H1 (cell line): ENCODE measurements around the gene WSCD1. TPM values are rescaled to one million over a fixed set of nuclear protein-coding genes. Genes with fewer than 3 reads are reported as not detected.

Experiments used
- CTCF ChIA-PET: fragments of 300-600 bp; sonication (Branson Sonifier 250); formaldehyde crosslinking; loops from one replicate; lab custom pipeline; 2021; ENCODE audit not compliant: partially characterized antibody; lab: Charles Lee
- POLR2A ChIA-PET: fragments of 300-600 bp; sonication (Branson Sonifier 250); formaldehyde crosslinking; loops from one replicate; lab custom pipeline; 2021; ENCODE audit warnings: inconsistent platforms; ENCODE audit not compliant: partially characterized antibody; lab: Charles Lee
- DNase-seq, 2 experiments: peaks; one replicate each; pipeline versions ENCODE4 v3.0.0 to v3.0.0-alpha.2; 2010 to 2022; ENCODE audit warnings: low spot score in 2 of 2, low read depth in 1 of 2, mixed read lengths in 1 of 2
- FAIRE-seq: peaks from 2 replicates; lab custom pipeline; 2011; peaks lifted over from hg19 to GRCh38; lab: Jason Lieb, UNC
- H2AFZ ChIP-seq: 2 replicates; pipeline ENCODE4 v1.8.1; 2012; ENCODE audit warnings: low read length, inconsistent platforms
- H2AK5ac ChIP-seq: 2 replicates; pipeline ENCODE4 v1.6.1; 2013; ENCODE audit warnings: low read depth, low read length
- H2BK120ac ChIP-seq: replicated peaks from 2 replicates; pipeline ENCODE3; 2013; ENCODE audit warnings: low read depth, low read length, inconsistent platforms
- H2BK12ac ChIP-seq: 2 replicates; pipeline ENCODE4 v1.6.1; 2013; ENCODE audit warnings: low read depth, low read length
- H2BK15ac ChIP-seq: 2 replicates; pipeline ENCODE4 v1.6.1; 2013; ENCODE audit warnings: low read length
- H2BK20ac ChIP-seq: 2 replicates; pipeline ENCODE4 v1.6.1; 2013; ENCODE audit warnings: low read length
- H2BK5ac ChIP-seq: 2 replicates; pipeline ENCODE4 v1.6.1; 2013; ENCODE audit warnings: low read depth, low read length
- H3K14ac ChIP-seq: 2 replicates; pipeline ENCODE4 v1.6.1; 2013; ENCODE audit warnings: inconsistent platforms; ENCODE audit not compliant: insufficient read length
- H3K18ac ChIP-seq: 2 replicates; pipeline ENCODE4 v1.6.1; 2013; ENCODE audit warnings: low read length; ENCODE audit errors: extremely low read depth
- H3K23ac ChIP-seq: 2 replicates; pipeline ENCODE4 v1.6.1; 2013; ENCODE audit warnings: inconsistent platforms; ENCODE audit not compliant: insufficient read length
- H3K23me2 ChIP-seq: 2 replicates; pipeline ENCODE4 v1.6.1; 2013; ENCODE audit warnings: low read depth, low read length
- H3K27ac ChIP-seq: 2 replicates; pipeline ENCODE4 v1.6.1; 2011; ENCODE audit warnings: low read depth, low read length, inconsistent platforms
- H3K27me3 ChIP-seq, 4 experiments: replicated peaks in 1 of 4; 1 replicate in 1 of 4; 2 replicates in 3 of 4; pipeline versions ENCODE4 v1.6.1 to v1.8.1; 2011 to 2013; ENCODE audit warnings: low read length in 3 of 4, mild to moderate bottlenecking in 3 of 4, inconsistent platforms in 2 of 4, mixed read lengths in 2 of 4, moderate library complexity in 1 of 4; ENCODE audit not compliant: control insufficient read depth in 3 of 4, insufficient read depth in 3 of 4; ENCODE audit errors: extremely low read depth in 1 of 4
- H3K36me3 ChIP-seq, 4 experiments: 2 replicates each; pipeline versions ENCODE4 v1.6.1 to v1.8.1; 2011 to 2013; ENCODE audit warnings: mild to moderate bottlenecking in 4 of 4, low read length in 3 of 4, moderate library complexity in 2 of 4, control low read depth in 1 of 4, inconsistent platforms in 1 of 4; ENCODE audit not compliant: insufficient read depth in 4 of 4, control insufficient read depth in 2 of 4
- H3K4ac ChIP-seq: replicated peaks from 2 replicates; pipeline ENCODE3; 2013; ENCODE audit warnings: low read length, low read depth, mixed read lengths, inconsistent platforms; ENCODE audit not compliant: insufficient read length
- H3K4me1 ChIP-seq, 4 experiments: replicated peaks in 1 of 4; 1 replicate in 1 of 4; 2 replicates in 3 of 4; pipeline versions ENCODE4 v1.6.1 to v1.8.1; 2011 to 2013; ENCODE audit warnings: low read length in 3 of 4, inconsistent platforms in 2 of 4, mixed read lengths in 1 of 4; ENCODE audit not compliant: insufficient read depth in 4 of 4, control insufficient read depth in 3 of 4
- H3K4me2 ChIP-seq, 2 experiments: 2 replicates each; pipeline versions ENCODE4 v1.6.1 to v1.8.1; 2011 to 2013; ENCODE audit warnings: low read depth in 2 of 2, low read length in 2 of 2, control low read depth in 1 of 2, inconsistent platforms in 1 of 2, mild to moderate bottlenecking in 1 of 2; ENCODE audit not compliant: insufficient read depth in 1 of 2
- H3K4me3 ChIP-seq, 4 experiments: fragments of 200-600, 300-600 bp in 1 of 4; sonication (generic), shearing (Covaris generic), sonication (Bioruptor Twin) in 1 of 4; 2 replicates each; pipeline versions ENCODE4 v1.5.1 to v1.8.1; 2011 to 2016; ENCODE audit warnings: low read length in 4 of 4, low read depth in 3 of 4, control low read depth in 2 of 4, inconsistent platforms in 2 of 4, mild to moderate bottlenecking in 2 of 4, mixed read lengths in 1 of 4, moderate library complexity in 1 of 4; ENCODE audit not compliant: insufficient read depth in 2 of 4; ENCODE audit errors: extremely low read depth in 1 of 4
- H3K56ac ChIP-seq: replicated peaks from 2 replicates; pipeline ENCODE3; 2013; ENCODE audit warnings: low read depth, mild to moderate bottlenecking, mixed read lengths, low read length, inconsistent platforms; ENCODE audit not compliant: insufficient read length
- H3K79me1 ChIP-seq: 2 replicates; pipeline ENCODE4 v1.6.1; 2013; ENCODE audit warnings: low read depth, low read length, control low read depth
- H3K79me2 ChIP-seq, 2 experiments: 2 replicates each; pipeline versions ENCODE4 v1.6.1 to v1.8.1; 2012 to 2013; ENCODE audit warnings: low read length in 2 of 2, mild to moderate bottlenecking in 2 of 2, inconsistent platforms in 1 of 2; ENCODE audit not compliant: insufficient read depth in 2 of 2, control insufficient read depth in 1 of 2
- H3K9ac ChIP-seq, 4 experiments: replicated peaks in 1 of 4; 1 replicate in 1 of 4; 2 replicates in 3 of 4; pipeline versions ENCODE4 v1.6.1 to v1.8.1; 2011 to 2013; ENCODE audit warnings: low read depth in 3 of 4, low read length in 3 of 4, control low read depth in 2 of 4, mild to moderate bottlenecking in 2 of 4, moderate library complexity in 2 of 4, inconsistent platforms in 1 of 4; ENCODE audit errors: extremely low read depth in 1 of 4
- H3K9me3 ChIP-seq, 2 experiments: 2 replicates each; pipeline versions ENCODE4 v1.6.1 to v1.8.1; 2012 to 2013; ENCODE audit warnings: mild to moderate bottlenecking in 2 of 2, moderate library complexity in 2 of 2, control low read depth in 1 of 2, inconsistent platforms in 1 of 2, low read depth in 1 of 2, low read length in 1 of 2, mixed read lengths in 1 of 2; ENCODE audit not compliant: insufficient read depth in 2 of 2
- H4K20me1 ChIP-seq, 2 experiments: replicated peaks in 1 of 2; 2 replicates each; pipeline versions ENCODE3 to v1.8.1; 2011 to 2013; ENCODE audit warnings: inconsistent platforms in 2 of 2, low read length in 2 of 2, mild to moderate bottlenecking in 1 of 2; ENCODE audit not compliant: insufficient read depth in 2 of 2, control insufficient read depth in 1 of 2
- H4K5ac ChIP-seq: 2 replicates; pipeline ENCODE4 v1.6.1; 2013; ENCODE audit warnings: low read length, low read depth, mixed read lengths, inconsistent platforms; ENCODE audit not compliant: insufficient read length
- H4K8ac ChIP-seq: 2 replicates; pipeline ENCODE4 v1.8.0; 2013; ENCODE audit warnings: mild to moderate bottlenecking, moderate library complexity, low read length, inconsistent platforms; ENCODE audit not compliant: insufficient read depth; ENCODE audit errors: extremely low read depth
- H4K91ac ChIP-seq: replicated peaks from 2 replicates; pipeline ENCODE3; 2013; ENCODE audit warnings: low read length, mixed read lengths, inconsistent platforms; ENCODE audit not compliant: insufficient read length
- BACH1 ChIP-seq: IDR thresholded peaks from 2 replicates; pipeline ENCODE4 v1.6.1; 2012; ENCODE audit warnings: low read length, improper control_type of control experiment
- BRCA1 ChIP-seq: IDR thresholded peaks from 2 replicates; pipeline ENCODE4 v1.6.1; 2012; ENCODE audit warnings: low read depth, low read length, improper control_type of control experiment
- CEBPB ChIP-seq: IDR thresholded peaks from 2 replicates; pipeline ENCODE4 v1.6.1; 2012; ENCODE audit warnings: low read depth, low read length
- CHD1 ChIP-seq: IDR thresholded peaks from 2 replicates; pipeline ENCODE4 v1.6.1; 2012; ENCODE audit warnings: low read depth, low read length, improper control_type of control experiment
- CTBP2 ChIP-seq: IDR thresholded peaks from 2 replicates; pipeline ENCODE4 v1.7.0; 2011; ENCODE audit warnings: borderline replicate concordance, mild to moderate bottlenecking, moderate library complexity, mixed read lengths, low read length; ENCODE audit not compliant: insufficient read depth, insufficient read length
- KDM5A ChIP-seq: fragments of 200-600 bp; IDR thresholded peaks from 2 replicates; pipeline ENCODE4 v1.7.1; 2012; ENCODE audit warnings: mild to moderate bottlenecking, low read length, inconsistent platforms, mixed read lengths
- POU5F1 ChIP-seq: IDR thresholded peaks from 2 replicates; pipeline ENCODE4 v1.6.1; 2011; ENCODE audit warnings: low read depth, mild to moderate bottlenecking, low read length, moderate library complexity
- SIN3A ChIP-seq, 2 experiments: IDR thresholded peaks in 1 of 2; conservative IDR thresholded peaks in 1 of 2; 2 replicates each; pipeline ENCODE4 v1.6.1; 2011 to 2012; ENCODE audit warnings: low read length in 2 of 2, improper control_type of control experiment in 1 of 2, low read depth in 1 of 2, mild to moderate bottlenecking in 1 of 2
- SIRT6 ChIP-seq: IDR thresholded peaks from one replicate; pipeline ENCODE4 v1.7.1; 2012; ENCODE audit warnings: low read length, inconsistent platforms
- SP2 ChIP-seq: IDR thresholded peaks from 2 replicates; pipeline ENCODE4 v1.6.1; 2012; ENCODE audit warnings: mild to moderate bottlenecking, low read length, inconsistent platforms
- SP4 ChIP-seq: IDR thresholded peaks from 2 replicates; pipeline ENCODE4 v1.6.1; 2012; ENCODE audit warnings: low read length, inconsistent platforms
- TAF7 ChIP-seq: optimal IDR thresholded peaks from 2 replicates; pipeline ENCODE3; 2011; ENCODE audit warnings: low read depth, mild to moderate bottlenecking, inconsistent platforms, low read length, moderate library complexity, borderline replicate concordance
- TCF12 ChIP-seq: IDR thresholded peaks from 2 replicates; pipeline ENCODE4 v1.6.1; 2011; ENCODE audit warnings: low read depth, mild to moderate bottlenecking, low read length
- WGBS, 2 experiments: shearing (Covaris generic) in 1 of 2; methylation state at CpG; one replicate each; pipeline versions ENCODE4 v1.1.6 to v1.1.7; 2013 to 2015; ENCODE audit warnings: low lambda C conversion rate in 2 of 2, mixed read lengths in 2 of 2, inconsistent platforms in 1 of 2, low coverage in 1 of 2, missing lambda C conversion rate in 1 of 2; ENCODE audit not compliant: insufficient replicate concordance in 2 of 2, insufficient coverage in 1 of 2, insufficient read length in 1 of 2; ENCODE audit errors: extremely low coverage in 1 of 2, missing lambda C conversion rate in 1 of 2; 5-methylcytosine and 5-hydroxymethylcytosine counted together
- polyA plus RNA-seq, 7 experiments: library from polyadenylated mRNA; depleted of rRNA in 3 of 7; stranded (reverse) in 5 of 7; unstranded in 2 of 7; fragments of >200 nt in 5 of 7; fragments of 200-250 nt in 2 of 7; gene quantifications; 1 replicate in 5 of 7; 2 replicates in 1 of 7; 4 replicates in 1 of 7; pipeline versions ENCODE4 v1.2.1 to v1.2.3, GENCODE V29; 2011 to 2013; ENCODE audit warnings: missing spikeins in 2 of 7, mixed read lengths in 2 of 7
- total RNA-seq: library from RNA; stranded (reverse); fragmentation: NEBNext Ultra II Directional; extraction: Animal tissue kit (Norgen Biotek cat#: 25700); gene quantifications from 2 replicates; pipeline ENCODE4 v1.2.1, GENCODE V29; 2021
- TF ChIP-seq, protein P1 (sequence below): IDR thresholded peaks from 2 replicates; pipeline ENCODE4 v1.6.1; 2012; ENCODE audit warnings: low read length, inconsistent platforms

Gene WSCD1
- total and polyA plus RNA-seq, 2 of the 8 experiments (the other 6 are each of a cell fraction or from before 2014, with no cell fraction given), result 21.9 to 39.0 TPM

- no peak overlapping the region for H4K8ac ChIP-seq
- H2BK15ac ChIP-seq, result no peak overlapping the region
- H4K20me1 ChIP-seq, result no peaks in the 10 kb centered on the region
- H2BK20ac ChIP-seq, result no peak overlapping the region
- no peak overlapping the region for H4K91ac ChIP-seq
- H3K79me1 ChIP-seq, result no peaks in the 10 kb centered on the region
- H3K9me3 ChIP-seq, result no peaks in the 10 kb centered on the region; a peak in 1 of 4 replicates
- H4K5ac ChIP-seq, result no peak overlapping the region
- H3K9ac ChIP-seq, result no peak overlapping the region
- H3K18ac ChIP-seq, result no peak overlapping the region
- no peak overlapping the region for H2AFZ ChIP-seq
- H3K79me2 ChIP-seq, result no peaks in the 10 kb centered on the region
- no peak overlapping the region for H2AK5ac ChIP-seq
- H3K23ac ChIP-seq, result no peak overlapping the region
- H2BK120ac ChIP-seq, result no peak overlapping the region
- H3K27ac ChIP-seq, result no peak overlapping the region
- POLR2A ChIA-PET, result no interaction called here
- no peak overlapping the region for H3K4me3 ChIP-seq
- DNase-seq (no peak), FAIRE-seq (no peak)
- H3K27me3 ChIP-seq, result no peaks in the 10 kb centered on the region; a peak in 1 of 7 replicates
- H3K36me3 ChIP-seq, result peaks cover 0 to 5% (median 2%) of the 10 kb centered on the region in 4 experiments; a peak in 2 of 8 replicates
- no peak overlapping the region for H2BK5ac ChIP-seq
- no peak overlapping the region for H3K4me2 ChIP-seq
- H3K4me1 ChIP-seq, result no peaks in the 10 kb centered on the region
- H2BK12ac ChIP-seq, result no peak overlapping the region
- H3K4ac ChIP-seq, result no peak overlapping the region
- H3K56ac ChIP-seq, result no peak overlapping the region
- WGBS, 2 experiments, result 92% methylated on average over 7 of the region's 7 CpGs; no CpG with 5 or more reads in 1 of the 2 experiments
- H3K23me2 ChIP-seq, result no peaks in the 10 kb centered on the region
- CTCF ChIA-PET, result interaction anchor here (0.6 to 1.0 kb wide), 4 partner anchors 19 to 111 kb away, joined by 3 to 4 read pairs (median 3); no protein-coding TSS in a partner anchor
- H3K14ac ChIP-seq, result no peak overlapping the region
- TF ChIP-seq BRCA1, result no peak
- no peak for TF ChIP-seq SIN3A (conservative IDR thresholded peaks at IDR 0.05 in 1 of 2, IDR thresholded peaks at IDR 0.05 in 1 of 2; ENCODE audit: low read depth in 1 of 2, low read length in 2 of 2)
- TF ChIP-seq KDM5A, result no peak
- no peak for TF ChIP-seq SIRT6
- no peak for TF ChIP-seq CTBP2
- no peak for TF ChIP-seq CEBPB
- TF ChIP-seq SP2, result no peak
- no peak for TF ChIP-seq POU5F1
- no peak for TF ChIP-seq CHD1
- TF ChIP-seq TAF7, result no peak
- no peak for TF ChIP-seq BACH1
- TF ChIP-seq, protein P1, sequence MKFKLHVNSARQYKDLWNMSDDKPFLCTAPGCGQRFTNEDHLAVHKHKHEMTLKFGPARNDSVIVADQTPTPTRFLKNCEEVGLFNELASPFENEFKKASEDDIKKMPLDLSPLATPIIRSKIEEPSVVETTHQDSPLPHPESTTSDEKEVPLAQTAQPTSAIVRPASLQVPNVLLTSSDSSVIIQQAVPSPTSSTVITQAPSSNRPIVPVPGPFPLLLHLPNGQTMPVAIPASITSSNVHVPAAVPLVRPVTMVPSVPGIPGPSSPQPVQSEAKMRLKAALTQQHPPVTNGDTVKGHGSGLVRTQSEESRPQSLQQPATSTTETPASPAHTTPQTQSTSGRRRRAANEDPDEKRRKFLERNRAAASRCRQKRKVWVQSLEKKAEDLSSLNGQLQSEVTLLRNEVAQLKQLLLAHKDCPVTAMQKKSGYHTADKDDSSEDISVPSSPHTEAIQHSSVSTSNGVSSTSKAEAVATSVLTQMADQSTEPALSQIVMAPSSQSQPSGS, result no peak
- TF ChIP-seq TCF12, result no peak
- no peak for TF ChIP-seq SP4
Measured at GRCh38 chr17:6110592-6110991, 40.4 kb downstream of the WSCD1 start.
